ENCODE results near the gene RHEB.

- TF ChIP-seq, protein P1, sequence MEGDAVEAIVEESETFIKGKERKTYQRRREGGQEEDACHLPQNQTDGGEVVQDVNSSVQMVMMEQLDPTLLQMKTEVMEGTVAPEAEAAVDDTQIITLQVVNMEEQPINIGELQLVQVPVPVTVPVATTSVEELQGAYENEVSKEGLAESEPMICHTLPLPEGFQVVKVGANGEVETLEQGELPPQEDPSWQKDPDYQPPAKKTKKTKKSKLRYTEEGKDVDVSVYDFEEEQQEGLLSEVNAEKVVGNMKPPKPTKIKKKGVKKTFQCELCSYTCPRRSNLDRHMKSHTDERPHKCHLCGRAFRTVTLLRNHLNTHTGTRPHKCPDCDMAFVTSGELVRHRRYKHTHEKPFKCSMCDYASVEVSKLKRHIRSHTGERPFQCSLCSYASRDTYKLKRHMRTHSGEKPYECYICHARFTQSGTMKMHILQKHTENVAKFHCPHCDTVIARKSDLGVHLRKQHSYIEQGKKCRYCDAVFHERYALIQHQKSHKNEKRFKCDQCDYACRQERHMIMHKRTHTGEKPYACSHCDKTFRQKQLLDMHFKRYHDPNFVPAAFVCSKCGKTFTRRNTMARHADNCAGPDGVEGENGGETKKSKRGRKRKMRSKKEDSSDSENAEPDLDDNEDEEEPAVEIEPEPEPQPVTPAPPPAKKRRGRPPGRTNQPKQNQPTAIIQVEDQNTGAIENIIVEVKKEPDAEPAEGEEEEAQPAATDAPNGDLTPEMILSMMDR (IDR thresholded peaks at IDR 0.05; ENCODE audit: borderline replicate concordance, extremely low read depth, low read length, poor library complexity, severe bottlenecking) = no peak
- TF ChIP-seq EZH2 (IDR thresholded peaks at IDR 0.05; ENCODE audit: borderline replicate concordance, low read depth, low read length, severe bottlenecking) = no peak
Measured at GRCh38 chr7:151444632-151445031, 75.1 kb downstream of the RHEB start.
